Eye (tissue), 1 donor: ENCODE results near the gene USP3.

Experiments
- DNase-seq: peaks from one replicate; pipeline ENCODE4 v3.0.0-alpha.2; 2015

USP3 gene

DNA sequence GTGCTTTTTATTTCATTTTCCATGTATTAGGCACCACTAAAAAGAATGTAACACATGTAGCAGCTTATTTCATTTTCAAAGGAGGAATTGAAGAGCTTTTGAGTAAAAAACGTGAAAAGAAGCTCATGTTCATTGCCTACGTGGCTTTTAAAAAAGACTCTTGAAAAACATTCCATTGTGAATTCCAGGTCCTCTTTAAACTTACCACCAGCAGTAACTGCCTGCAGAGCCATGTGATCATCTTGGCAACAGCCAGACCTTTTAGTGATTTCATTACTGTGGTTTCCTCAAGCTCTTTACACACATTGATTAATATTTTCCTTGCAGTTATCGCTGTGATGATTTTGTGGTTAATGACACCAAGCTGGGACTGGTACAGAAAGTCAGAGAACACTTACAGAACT is 49.0 kb downstream of the USP3 start:
- peak; percentile 53 for DNase-seq

DNA sequence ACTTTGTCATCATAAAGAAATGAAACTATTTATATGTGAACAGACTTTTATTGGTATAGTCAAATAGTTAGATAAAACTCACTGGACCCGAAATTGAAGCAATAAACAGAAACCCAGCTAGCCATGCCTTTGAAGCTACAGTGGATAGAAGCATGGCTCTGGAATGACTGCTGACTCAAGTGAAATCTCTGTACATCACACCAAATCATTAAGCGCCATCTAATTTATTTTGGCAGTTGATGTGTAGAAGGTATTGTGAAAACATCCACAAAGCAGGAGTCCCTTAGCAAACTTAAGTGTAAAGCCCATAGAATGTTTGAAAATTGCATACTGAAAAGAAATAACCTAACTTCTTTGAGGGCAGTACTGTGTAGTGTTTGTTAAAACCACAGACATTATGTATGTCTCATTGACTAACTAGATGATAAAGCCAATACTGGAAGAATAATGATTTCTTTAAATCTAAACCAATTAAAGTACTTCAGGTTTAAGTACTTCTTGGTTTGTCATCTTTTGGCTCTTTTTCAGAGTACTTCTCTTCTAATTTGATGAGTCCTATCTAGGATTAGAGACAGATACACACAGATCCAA is 50.0 kb downstream of the USP3 start:
- DNase-seq: no peak

DNA sequence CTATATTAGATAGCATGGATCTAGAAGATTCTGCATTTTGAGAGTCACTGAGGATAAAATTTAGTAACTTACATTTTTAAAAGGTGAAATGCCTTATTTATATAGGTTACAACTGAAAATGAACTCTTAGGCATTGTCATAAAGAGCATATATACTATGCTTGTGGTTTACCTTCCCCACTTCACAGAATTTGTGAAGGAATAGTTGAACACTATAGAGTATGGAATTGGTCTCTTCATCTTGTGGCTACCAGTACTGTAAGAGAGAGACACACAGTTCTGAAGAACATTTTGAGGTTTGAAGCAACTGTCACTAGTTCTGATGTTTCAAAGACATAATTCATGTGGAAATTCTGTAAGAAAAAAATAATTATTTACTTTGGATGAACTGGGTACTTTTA is 51.1 kb downstream of the USP3 start:
- no peak for DNase-seq

DNA sequence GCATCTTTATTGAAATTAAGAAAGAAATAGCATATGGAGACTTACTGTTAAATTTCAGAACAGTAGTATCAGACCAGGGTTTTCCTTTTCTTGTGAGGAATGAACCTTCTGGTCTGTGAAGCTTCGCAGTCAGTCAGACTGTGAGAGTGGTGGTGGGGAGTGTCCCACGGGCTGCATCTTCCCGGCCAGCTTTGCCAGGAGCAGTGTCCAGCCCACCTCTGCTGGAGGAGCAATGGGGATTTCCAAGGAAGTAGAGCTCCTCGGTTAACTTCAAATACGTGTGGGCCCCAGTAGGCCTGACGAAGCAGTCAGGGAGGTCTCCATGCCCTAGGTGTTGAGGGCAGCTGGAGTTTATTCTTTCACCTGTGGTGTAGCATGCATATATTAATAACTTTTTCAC is 51.9 kb downstream of the USP3 start:
- DNase-seq: no peak

DNA sequence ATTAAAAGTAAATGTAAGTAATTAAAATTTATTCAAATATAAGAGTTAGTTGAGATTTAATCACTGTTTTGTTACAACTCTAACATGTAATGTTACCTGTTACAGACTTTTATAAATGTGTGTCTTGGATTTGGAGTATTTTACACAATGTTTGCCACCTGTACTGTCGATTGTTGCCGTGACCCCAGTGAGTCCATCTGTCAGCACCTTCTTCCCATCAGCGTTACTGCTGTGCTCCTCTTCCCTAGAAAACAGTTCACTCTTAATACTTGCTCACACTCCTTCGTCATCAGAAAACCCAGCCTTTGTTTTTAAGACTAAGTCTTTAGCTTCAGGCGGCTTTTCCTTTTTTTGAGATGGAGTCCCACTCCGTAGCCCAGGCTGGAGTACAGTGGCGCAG is 52.3 kb downstream of the USP3 start:
- no peak for DNase-seq

DNA sequence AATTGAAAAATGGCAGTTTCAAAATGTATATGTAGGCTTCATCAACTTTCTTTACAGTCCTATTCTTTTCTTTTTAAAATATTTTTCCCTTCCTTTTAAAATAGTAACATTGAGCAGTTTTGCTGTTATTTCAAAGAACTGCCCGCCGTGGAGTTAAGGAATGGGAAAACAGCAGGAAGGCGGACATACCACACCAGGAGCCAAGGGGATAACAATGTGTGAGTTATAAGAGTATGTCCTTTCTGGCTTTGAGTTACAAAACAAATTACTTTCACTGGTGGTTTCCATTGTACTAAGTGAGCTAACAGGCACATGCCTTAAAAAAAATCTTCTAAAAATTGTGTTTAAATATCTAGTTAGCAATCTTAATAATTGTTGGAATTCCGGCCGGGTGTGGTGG is 55.4 kb downstream of the USP3 start:
- DNase-seq: no peak

DNA sequence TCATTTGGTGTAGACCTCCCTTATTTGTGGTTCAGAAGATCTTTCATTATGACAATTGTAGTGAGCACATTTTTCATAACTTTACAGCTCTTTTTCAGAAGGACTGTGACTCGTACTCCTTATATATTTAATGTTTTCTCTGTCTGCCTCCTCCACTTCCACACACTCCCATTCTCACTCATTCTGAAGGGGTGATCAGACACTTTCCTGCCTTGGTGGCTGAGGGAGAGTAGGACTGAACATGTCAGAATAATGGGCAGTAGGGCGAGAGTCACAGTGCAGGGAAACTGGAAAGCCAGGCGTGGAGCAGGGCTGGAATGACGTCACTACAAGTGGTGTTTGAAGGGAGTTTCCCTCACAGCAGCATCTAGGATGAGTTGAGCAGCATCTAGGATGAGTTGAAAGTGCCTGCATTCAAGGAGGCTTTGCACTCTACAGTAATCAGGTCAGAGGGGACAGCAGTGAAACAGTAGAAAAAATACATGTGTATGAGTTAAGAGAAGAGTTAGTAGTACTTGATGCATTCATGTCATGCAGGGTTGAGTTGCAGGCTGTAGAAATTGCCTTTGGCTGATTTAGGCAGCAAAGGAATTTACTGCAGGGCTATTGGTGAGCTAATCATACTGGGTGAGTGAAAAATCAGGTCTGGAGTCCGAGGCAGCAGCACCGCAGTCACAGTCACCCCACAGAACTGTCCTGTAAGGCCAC is 56.5 kb downstream of the USP3 start:
- DNase-seq: no peak

DNA sequence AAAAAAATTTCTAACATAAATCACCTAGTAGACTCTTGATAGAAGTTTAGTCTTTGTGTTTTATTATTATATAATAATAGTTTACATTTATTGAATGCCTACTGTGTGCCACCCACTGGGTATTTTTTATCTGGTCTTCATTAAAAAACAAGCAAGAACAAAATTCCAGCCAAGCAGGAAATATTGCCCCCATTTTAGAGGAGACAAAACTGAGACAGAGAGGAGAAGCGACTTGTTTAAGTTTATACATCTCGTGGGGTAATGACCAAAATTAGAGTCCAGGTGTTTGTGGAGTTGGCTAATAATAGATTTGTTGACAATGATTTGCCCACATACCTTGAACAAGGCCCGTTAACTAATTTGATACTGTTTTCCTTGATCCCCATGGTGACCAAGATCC is 59.7 kb downstream of the USP3 start:
- no peak for DNase-seq

DNA sequence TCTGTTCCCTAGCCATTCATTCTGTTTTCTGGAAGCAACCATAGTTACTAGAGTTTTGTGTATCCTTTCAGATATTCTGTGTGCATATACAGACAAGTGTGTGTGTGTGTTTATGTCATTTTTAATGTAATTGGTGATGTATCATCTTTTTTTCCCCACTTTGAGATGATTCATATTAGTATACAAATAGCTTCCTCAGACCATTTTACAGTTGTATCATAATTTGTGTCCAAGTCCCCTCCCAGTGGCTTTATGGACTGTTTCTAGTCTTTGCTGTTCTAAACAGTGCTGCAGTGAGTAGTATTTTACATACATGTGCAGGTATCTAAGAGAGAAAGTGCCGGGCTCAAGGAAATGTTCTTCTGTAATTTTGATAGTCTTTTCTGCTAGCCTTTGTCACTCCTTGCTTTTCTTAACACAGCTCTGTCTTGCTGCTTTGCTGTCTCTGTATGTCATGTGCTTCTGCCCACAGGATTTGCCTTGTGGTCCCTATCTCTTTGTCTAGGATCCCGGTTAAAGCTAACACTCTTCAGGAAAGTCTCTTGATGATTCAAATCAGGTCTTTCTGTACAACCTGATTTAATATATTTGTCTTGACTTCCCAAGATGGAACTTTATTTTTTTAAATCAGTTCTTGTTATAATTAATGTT is 61.3 kb downstream of the USP3 start:
- no peak for DNase-seq

DNA sequence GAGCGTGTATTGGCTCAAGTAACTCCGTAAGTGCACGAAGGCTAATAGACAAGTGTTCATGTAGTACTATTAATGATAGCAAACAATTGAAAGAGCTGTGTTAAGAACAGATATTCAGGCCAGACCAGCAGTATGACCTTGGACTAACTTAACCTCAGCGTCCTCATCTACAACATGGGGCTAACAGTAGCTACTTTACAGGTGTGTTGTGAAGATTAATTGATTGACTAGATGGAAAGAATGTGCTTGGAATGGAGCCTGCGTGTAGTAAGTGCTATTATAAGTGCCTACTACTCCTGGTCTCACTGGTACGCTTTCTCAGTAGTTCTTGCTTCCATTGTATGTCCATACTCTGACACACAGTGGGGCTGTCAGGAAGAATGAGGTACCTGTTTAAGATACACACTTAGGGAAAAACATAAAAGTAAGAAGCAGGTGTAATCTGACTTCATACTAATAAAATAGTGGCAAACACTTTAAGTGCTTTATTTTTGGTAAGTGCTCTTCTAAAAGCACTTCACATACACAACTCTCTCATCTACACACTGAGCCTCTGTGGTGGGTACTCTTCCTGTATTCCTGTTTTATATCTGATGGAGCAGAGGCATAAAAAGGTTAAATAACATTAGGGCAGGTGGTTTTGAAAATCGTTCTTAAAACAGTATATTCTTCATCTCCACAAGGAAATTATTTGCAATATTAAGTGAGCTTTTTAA is 68.5 kb downstream of the USP3 start:
- DNase-seq: no peak

DNA sequence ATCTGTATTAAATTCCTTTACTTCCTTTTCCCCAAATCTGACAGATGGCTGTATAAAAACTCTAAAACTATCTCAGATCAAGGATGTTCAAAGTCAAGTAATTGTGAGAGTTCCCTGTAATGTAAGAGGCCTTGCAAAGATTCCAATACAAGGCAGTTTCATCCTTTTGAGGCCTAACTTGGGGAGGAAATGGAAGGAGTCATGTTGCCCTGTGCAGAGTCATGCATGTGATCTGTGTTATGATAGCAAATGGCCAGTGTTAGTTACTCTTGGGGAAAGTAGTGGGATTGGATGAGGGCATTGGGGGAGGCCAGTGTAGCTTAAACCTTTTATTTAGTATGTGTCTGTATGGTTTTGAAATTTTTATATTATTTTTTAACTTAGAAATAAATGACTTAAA is 69.1 kb downstream of the USP3 start:
- DNase-seq: no peak

DNA sequence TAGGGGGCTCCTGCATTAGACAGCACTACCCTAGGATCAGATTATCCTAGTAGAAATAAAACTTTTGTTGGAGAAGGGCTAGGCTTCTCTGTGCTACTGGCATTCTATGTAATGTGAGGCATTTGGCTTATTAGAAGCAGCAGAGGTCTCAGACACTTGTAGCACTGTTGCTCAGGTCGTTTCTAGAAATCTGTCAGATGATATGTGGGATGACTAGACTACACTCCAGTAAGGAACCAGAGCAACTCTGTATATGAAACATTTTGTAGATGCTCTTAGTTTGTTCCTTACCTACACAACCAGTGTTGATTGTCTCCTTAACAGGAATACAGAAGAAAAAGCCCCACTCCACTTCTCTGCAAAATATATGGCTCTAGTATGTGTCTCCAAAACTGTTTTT is 70.9 kb downstream of the USP3 start:
- DNase-seq: no peak

DNA sequence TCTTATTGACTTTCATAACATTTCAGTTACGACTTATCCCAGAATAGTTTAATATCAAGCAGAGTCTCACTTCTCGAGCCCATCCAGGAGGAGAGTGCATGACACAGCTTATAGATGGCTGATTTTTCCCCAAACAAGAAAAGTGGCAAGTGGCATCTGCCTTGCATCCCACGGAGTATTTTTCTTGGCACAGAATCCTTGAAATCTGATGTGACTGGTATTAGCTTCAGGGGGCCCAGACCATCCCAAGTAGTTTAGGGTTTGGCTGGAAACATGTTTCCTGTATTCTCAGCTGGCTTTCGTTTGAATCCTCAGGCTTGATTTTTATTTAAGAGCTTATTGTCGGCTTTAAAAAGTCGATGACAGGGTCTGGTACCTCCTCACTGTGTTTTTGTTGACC is 72.0 kb downstream of the USP3 start:
- peak; percentile 57 for DNase-seq

DNA sequence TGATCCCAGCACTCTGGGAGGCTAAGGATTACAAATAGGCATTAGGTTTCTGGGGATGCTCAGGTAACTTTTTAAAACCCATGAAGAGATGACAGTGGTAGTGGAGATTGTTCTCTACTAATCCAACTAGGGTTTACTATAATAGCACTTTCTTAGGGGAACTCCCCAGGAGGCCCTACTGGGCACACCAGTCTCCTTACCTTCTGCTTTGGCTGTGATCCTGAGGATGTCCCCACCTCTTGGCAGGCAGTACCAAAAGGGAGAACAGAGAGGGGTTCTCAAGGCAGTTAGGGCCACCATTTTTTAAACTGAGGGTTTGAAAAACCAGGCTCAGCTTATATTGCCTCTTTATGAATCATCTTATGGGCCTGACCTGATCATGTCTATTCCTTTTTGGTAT is 77.8 kb downstream of the USP3 start:
- DNase-seq: no peak

DNA sequence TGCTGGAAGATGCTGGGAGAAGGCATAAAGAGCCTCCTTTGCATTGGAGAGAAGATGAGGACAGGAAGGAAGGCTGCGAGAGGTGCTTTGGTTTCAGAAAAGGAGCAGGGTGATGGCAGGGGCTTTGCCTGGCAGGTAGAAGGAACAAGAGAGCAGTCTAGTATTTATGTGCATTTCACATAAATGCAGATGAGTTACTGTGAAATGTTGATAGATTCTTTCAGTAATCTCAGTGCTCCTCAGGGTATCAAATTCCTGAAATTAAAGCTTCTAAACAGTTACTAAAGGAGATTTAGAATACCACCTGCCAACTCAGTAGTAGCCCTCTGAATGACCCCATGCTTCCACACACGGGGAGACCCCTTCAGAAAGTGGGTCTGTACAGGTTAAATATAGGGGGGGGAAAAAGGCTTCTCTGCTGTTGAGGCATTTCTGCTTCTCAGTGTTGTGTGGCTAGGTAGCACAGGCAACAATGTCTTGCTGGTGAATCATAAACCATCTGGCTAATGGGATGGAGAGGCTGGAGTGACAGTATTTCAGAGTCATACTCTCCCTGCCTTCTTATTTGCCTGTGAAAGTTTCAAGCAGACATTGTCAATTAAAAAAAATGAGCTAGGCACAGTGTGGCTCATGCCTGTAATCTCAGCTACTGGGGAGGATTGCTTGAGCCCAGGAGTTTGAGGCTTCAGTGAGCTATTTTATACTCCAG is 78.5 kb downstream of the USP3 start:
- no peak for DNase-seq

DNA sequence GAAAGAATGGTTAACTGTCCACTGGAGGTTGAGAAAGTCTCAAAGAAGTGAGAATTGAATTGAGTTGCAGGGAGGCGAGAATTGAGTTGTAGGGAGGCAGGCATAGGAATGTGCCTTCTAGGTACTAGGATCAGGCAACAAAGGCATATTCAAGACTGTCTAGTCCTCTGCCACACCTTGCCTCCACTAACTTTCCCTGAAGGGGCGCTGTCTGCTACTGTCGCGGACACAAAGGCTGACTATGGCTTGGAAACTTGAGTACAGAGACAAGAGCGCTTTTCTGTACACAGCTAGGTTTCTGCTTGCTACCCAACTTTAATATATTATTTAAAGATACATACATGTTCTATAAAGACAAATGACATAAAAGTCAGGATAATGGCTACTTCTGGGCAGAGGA is 82.4 kb downstream of the USP3 start:
- DNase-seq: no peak

DNA sequence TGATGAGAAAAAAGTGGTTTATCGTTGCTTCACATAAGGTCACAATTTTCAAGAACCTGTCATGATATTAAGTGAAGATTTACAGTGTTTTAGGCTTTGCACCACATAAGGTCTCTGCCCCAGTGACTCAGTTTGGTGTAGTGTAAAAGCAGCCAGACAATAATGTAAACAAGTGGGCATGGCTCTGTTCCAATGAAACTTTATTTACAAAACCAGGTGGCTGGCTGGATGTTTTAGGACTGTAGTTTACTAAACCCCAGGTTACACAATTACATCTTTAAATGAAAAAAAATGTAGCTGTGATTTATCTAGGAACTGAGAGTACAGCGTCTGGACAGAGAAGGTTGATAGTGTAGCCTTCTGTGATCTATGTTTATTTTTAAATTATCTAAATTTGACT is 83.1 kb downstream of the USP3 start:
- no peak for DNase-seq

DNA sequence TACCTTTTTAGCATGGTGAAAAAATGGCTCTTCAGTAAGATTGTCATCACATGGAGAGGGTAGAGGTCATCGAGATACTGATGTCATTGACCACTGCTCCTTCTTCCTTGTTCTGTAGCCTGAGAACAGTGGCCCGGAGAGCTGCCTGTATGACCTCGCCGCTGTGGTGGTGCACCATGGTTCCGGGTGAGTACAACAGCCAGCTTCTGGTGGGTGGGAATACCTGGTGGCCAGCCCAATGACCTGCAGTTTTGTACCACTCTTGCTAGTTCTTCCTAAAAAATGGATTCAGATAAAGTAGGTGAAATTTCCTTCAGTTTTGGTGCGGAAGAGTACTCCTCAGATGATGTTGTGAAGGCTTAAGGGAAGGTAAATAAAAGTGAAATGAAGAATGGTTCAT is 84.4 kb downstream of the USP3 start:
- no peak for DNase-seq

DNA sequence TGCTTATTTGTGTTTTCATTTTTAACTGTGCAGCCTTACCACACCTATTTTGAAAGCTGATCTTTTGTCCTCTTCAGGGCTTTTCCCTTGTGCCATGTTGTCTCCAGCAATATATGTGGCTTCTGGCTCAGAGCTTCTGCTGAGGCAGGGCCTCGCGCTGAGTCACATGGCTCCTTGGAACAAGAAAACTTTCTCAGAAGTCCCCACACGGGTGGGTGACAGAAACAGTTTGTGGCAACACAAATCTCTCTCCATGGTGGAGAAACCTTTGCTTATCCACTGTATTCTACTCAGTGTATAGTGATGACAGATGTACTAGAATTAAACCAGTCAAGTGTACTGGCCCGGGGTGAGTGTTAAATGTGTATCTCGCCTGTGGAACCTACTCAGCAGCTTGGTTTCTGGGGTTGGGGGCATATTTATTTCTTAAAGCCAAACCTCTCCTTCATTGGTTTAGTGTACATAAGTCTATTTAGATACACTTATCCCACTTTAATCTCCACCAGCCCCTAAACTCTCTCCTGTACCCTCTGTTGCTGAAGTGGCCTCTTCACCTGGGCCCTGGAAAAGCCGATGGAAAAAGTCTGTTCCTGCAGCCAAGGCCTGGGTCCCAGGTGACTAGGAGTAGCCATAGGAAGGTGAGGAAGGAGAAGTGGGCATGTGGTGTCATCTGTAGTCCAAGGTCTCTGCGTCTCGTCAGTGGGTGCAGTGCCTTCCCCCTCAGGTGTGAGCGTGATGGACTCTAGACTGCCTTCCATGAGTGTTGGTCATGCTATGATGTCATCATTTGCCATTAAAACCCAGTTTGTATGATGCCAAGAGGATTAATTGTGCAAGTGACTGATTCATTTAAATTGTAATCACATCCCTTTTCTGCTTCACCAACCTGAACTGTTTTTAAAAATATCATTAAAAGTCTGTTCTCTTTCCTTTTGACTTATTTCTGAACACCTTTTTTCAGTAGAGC is 89.6 kb downstream of the USP3 start:
- no peak for DNase-seq

DNA sequence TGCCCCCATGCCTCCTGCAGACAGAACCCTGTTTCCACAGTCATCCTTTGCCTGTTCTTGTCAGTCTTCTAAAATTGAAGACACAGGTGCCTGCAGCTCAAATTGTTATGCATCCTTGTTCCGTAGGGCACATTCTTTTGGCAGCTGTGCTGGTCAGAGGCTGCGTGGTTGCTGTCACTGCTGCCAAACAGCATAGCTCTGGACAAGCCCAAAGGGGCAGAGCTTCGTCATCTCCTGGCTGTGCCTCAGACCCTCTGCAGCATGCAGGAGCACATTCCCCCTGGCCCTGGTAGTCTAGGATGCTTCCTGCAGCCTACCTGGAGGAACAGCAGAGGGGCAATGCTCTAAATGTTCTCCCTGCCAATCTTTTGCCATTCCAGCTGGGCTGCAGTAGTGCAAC is 90.7 kb downstream of the USP3 start:
- DNase-seq: no peak

DNA sequence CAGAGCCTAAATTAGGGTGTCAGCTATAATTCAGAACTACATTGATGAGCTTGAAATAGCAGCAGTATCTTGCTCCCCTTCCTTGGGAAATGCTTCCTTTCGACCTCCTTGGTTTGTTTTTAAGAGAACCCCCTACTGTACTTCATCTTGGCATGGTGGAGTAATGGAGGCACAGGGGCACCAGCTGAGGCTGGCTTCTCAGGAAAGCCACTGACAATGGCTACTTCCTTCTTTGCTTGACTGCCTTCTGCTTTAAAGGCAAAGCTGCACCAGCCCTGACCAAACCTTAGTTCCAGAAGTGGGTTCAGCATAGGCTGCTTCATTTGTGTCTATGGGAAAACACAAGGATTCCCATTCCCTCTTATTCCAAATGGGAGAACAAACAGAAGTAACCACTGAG is 91.3 kb downstream of the USP3 start:
- DNase-seq: no peak

DNA sequence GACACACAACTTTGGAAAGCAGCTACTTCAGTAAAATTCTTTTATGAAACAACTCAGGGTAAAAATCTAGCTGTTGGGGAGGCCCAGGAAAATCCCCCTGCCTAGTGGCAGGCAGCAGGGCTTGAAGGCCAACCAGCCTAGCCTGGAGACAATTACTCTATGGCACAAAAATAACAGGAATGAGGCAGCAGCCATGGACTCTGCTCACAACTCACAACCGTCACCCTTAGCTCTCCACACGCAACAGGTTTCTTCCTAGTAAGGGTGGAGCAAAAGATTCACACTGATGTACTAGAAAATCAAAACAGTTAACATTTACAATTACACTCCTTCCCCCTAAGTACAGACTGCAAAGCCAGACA is 92.3 kb downstream of the USP3 start:
- peak; percentile 24 for DNase-seq
